ENCODE measurements around the gene INPP5K.

DNA sequence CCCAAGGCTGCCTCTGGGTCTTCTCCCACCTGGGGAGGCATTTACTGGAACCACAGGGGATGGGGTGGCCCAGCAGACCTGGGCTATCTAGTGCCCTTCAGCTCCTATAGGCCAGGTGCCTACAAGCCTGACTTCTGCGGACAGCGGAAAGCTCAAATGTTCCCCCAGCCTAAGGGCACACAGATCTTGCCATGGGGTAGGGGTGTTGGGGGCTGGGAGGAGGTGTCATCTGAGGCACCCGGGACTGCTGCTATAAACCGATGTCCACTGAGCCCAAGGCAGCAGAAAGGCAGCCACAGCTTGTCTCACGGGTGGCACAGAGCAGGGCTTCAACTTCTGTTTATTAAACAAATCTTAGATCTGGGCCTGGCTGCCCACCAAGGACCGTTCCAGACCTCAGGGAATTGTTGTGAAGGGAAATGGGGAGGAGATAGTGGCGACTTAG is 27.6 kb downstream of the INPP5K start:
- TF ChIP-seq PATZ1 (CRISPR knock-in tag; IDR thresholded peaks at IDR 0.05; ENCODE audit: borderline replicate concordance) (no peak), ZNF565 (CRISPR knock-in tag; conservative IDR thresholded peaks at IDR 0.05; ENCODE audit: low read depth) (no peak), ZFP30 (CRISPR knock-in tag; IDR thresholded peaks at IDR 0.05) (no peak), PPARA (CRISPR knock-in tag; IDR thresholded peaks at IDR 0.05; ENCODE audit: borderline replicate concordance) (no peak), ZFP3 (CRISPR knock-in tag; IDR thresholded peaks at IDR 0.05) (no peak), ZNF70 (CRISPR knock-in tag; IDR thresholded peaks at IDR 0.05) (no peak), ISL1 (CRISPR knock-in tag; IDR thresholded peaks at IDR 0.05) (no peak), ZNF8 (CRISPR knock-in tag; IDR thresholded peaks at IDR 0.05) (no peak), POU6F1 (CRISPR knock-in tag; IDR thresholded peaks at IDR 0.05; ENCODE audit: borderline replicate concordance, low read depth) (no peak), RARB (CRISPR knock-in tag; IDR thresholded peaks at IDR 0.05) (no peak)
- TF ChIP-seq, protein P1, sequence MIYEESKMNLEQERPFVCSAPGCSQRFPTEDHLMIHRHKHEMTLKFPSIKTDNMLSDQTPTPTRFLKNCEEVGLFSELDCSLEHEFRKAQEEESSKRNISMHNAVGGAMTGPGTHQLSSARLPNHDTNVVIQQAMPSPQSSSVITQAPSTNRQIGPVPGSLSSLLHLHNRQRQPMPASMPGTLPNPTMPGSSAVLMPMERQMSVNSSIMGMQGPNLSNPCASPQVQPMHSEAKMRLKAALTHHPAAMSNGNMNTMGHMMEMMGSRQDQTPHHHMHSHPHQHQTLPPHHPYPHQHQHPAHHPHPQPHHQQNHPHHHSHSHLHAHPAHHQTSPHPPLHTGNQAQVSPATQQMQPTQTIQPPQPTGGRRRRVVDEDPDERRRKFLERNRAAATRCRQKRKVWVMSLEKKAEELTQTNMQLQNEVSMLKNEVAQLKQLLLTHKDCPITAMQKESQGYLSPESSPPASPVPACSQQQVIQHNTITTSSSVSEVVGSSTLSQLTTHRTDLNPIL (CRISPR knock-in tag; IDR thresholded peaks at IDR 0.05; ENCODE audit: low read depth): no peak
